BLaER1 (cell line): ENCODE results near the gene POU2AF3.
"Not testable (repeated sequence)": the region's sequence is repeated elsewhere in the genome, so short reads cannot be mapped to it uniquely, and the experiment has no call there.

ENCODE experiments used
- H3K27ac ChIP-seq: shearing (Covaris generic); formaldehyde crosslinking; 2 replicates; pipeline ENCODE4 v1.8.1; 2022
- H3K27me3 ChIP-seq: shearing (Covaris generic); formaldehyde crosslinking; 2 replicates; pipeline ENCODE4 v1.8.1; 2022
- H3K36me3 ChIP-seq: shearing (Covaris generic); formaldehyde crosslinking; 2 replicates; pipeline ENCODE4 v1.8.1; 2022
- H3K4me1 ChIP-seq: shearing (Covaris generic); formaldehyde crosslinking; 2 replicates; pipeline ENCODE4 v1.8.1; 2022
- H3K4me2 ChIP-seq: shearing (Covaris generic); formaldehyde crosslinking; 2 replicates; pipeline ENCODE4 v1.8.1; 2022
- H3K4me3 ChIP-seq: shearing (Covaris generic); formaldehyde crosslinking; 2 replicates; pipeline ENCODE4 v1.8.1; 2022
- H3K9ac ChIP-seq: shearing (Covaris generic); formaldehyde crosslinking; 2 replicates; pipeline ENCODE4 v1.8.1; 2022
- H3K9me3 ChIP-seq: shearing (Covaris generic); formaldehyde crosslinking; 2 replicates; pipeline ENCODE4 v1.8.1; 2022
- H4K20me1 ChIP-seq: shearing (Covaris generic); formaldehyde crosslinking; 2 replicates; pipeline ENCODE4 v1.8.1; 2022
- Cebpa-rat ChIP-seq: shearing (Covaris generic); IDR thresholded peaks from 2 replicates; pipeline ENCODE4 v1.8.1; 2022

Gene POU2AF3

GRCh38 chr11:111269146-111269868 is 29.0 kb upstream of the POU2AF3 start:
- Histone ChIP-seq H3K4me1 (peaks cover 28% of the 10 kb centered on the region), H3K27me3 (no peaks in the 10 kb centered on the region), H3K36me3 (no peaks in the 10 kb centered on the region), H3K9me3 (no peaks in the 10 kb centered on the region), H3K4me3 (no peak overlapping the region), H4K20me1 (no peaks in the 10 kb centered on the region), H3K27ac (no peak overlapping the region), H3K4me2 (no peak overlapping the region), H3K9ac (no peak overlapping the region)
- TF ChIP-seq Cebpa-rat = no peak

- no peak for TF ChIP-seq Cebpa-rat
- H3K4me2 ChIP-seq = peak overlapping the region; percentile 70
- H3K36me3 ChIP-seq = no peaks in the 10 kb centered on the region
- H3K4me3 ChIP-seq = no peak overlapping the region
- no peaks in the 10 kb centered on the region for H3K9me3 ChIP-seq
- H3K4me1 ChIP-seq = peaks cover 28% of the 10 kb centered on the region
- no peak overlapping the region for H3K27ac ChIP-seq
- H3K27me3 ChIP-seq = no peaks in the 10 kb centered on the region
- no peak overlapping the region for H3K9ac ChIP-seq
- H4K20me1 ChIP-seq = no peaks in the 10 kb centered on the region
Measured at GRCh38 chr11:111272420-111272819, 25.9 kb upstream of the POU2AF3 start.

- Histone ChIP-seq H3K9me3 (no peaks in the 10 kb centered on the region), H4K20me1 (no peaks in the 10 kb centered on the region), H3K27ac (no peak overlapping the region), H3K9ac (no peak overlapping the region), H3K36me3 (no peaks in the 10 kb centered on the region), H3K4me3 (no peak overlapping the region), H3K4me1 (peaks cover 18% of the 10 kb centered on the region), H3K4me2 (no peak overlapping the region), H3K27me3 (no peaks in the 10 kb centered on the region)
- TF ChIP-seq Cebpa-rat = no peak
Measured at GRCh38 chr11:111282562-111283075, 15.7 kb upstream of the POU2AF3 start.

- Histone ChIP-seq H3K4me1 (peaks cover 18% of the 10 kb centered on the region), H3K9me3 (no peaks in the 10 kb centered on the region), H3K27me3 (no peaks in the 10 kb centered on the region), H3K9ac (peak overlapping the region; percentile 46), H3K27ac (peak overlapping the region; percentile 60), H4K20me1 (no peaks in the 10 kb centered on the region), H3K4me2 (peak overlapping the region; percentile 83), H3K36me3 (no peaks in the 10 kb centered on the region), H3K4me3 (no peak overlapping the region)
- no peak for TF ChIP-seq Cebpa-rat
Measured at GRCh38 chr11:111283945-111284481, 14.3 kb upstream of the POU2AF3 start.

GRCh38 chr11:111285189-111286091 is 12.9 kb upstream of the POU2AF3 start:
- Histone ChIP-seq H3K9me3 (no peaks in the 10 kb centered on the region), H3K9ac (no peak overlapping the region), H3K4me1 (peaks cover 18% of the 10 kb centered on the region), H3K4me3 (no peak overlapping the region), H3K27ac (no peak overlapping the region), H3K36me3 (no peaks in the 10 kb centered on the region), H4K20me1 (no peaks in the 10 kb centered on the region), H3K4me2 (no peak overlapping the region), H3K27me3 (no peaks in the 10 kb centered on the region)
- no peak for TF ChIP-seq Cebpa-rat

GRCh38 chr11:111291764-111292163 is 6.6 kb upstream of the POU2AF3 start:
- no peaks in the 10 kb centered on the region for H4K20me1 ChIP-seq
- no peak overlapping the region for H3K9ac ChIP-seq
- H3K4me3 ChIP-seq = no peak overlapping the region
- H3K27me3 ChIP-seq = peaks cover 9% of the 10 kb centered on the region
- no peaks in the 10 kb centered on the region for H3K9me3 ChIP-seq
- H3K27ac ChIP-seq = no peak overlapping the region
- H3K4me1 ChIP-seq = peaks cover 4% of the 10 kb centered on the region; the same call in 1 of the 2 replicates
- no peaks in the 10 kb centered on the region for H3K36me3 ChIP-seq
- no peak for TF ChIP-seq Cebpa-rat
- no peak overlapping the region for H3K4me2 ChIP-seq

GRCh38 chr11:111292408-111292807 is 5.9 kb upstream of the POU2AF3 start:
- H3K4me2 ChIP-seq = not testable (repeated sequence)

GRCh38 chr11:111296196-111296595 is 2.1 kb upstream of the POU2AF3 start:
- peaks cover 19% of the 10 kb centered on the region for H4K20me1 ChIP-seq
- no peak overlapping the region for H3K4me3 ChIP-seq
- H3K9ac ChIP-seq = no peak overlapping the region
- H3K27ac ChIP-seq = no peak overlapping the region
- peaks cover 11% of the 10 kb centered on the region for H3K4me1 ChIP-seq
- H3K36me3 ChIP-seq = no peaks in the 10 kb centered on the region
- H3K4me2 ChIP-seq = no peak overlapping the region
- H3K27me3 ChIP-seq = peaks cover 54% of the 10 kb centered on the region
- no peak for TF ChIP-seq Cebpa-rat
- H3K9me3 ChIP-seq = peaks cover 15% of the 10 kb centered on the region; the same call in 1 of the 2 replicates

More at GRCh38 chr11:111292408-111292807, 5.9 kb upstream of the POU2AF3 start:
- not testable (repeated sequence) for H3K9me3 ChIP-seq, H3K4me1 ChIP-seq, H3K27ac ChIP-seq, H3K4me3 ChIP-seq, H4K20me1 ChIP-seq, H3K9ac ChIP-seq, H3K36me3 ChIP-seq
- H3K27me3 ChIP-seq = peaks cover 16% of the 10 kb centered on the region

GRCh38 chr11:111297696-111298095 is 650 bp upstream of the POU2AF3 start:
- H3K9me3 ChIP-seq = peaks cover 15% of the 10 kb centered on the region; the same call in 1 of the 2 replicates
- no peaks in the 10 kb centered on the region for H3K36me3 ChIP-seq
- H4K20me1 ChIP-seq = peaks cover 22% of the 10 kb centered on the region
- no peak for TF ChIP-seq Cebpa-rat
- peaks cover 61% of the 10 kb centered on the region for H3K27me3 ChIP-seq
- H3K4me1 ChIP-seq = peaks cover 11% of the 10 kb centered on the region
- H3K9ac ChIP-seq = no peak overlapping the region
- H3K4me3 ChIP-seq = no peak overlapping the region
- H3K4me2 ChIP-seq = no peak overlapping the region
- H3K27ac ChIP-seq = no peak overlapping the region
